ENCODE results near the gene PACSIN2.

Gene PACSIN2

GRCh38 chr22:42869888-42870480 lies 145.0 kb downstream of the PACSIN2 start:
- no peaks in the 10 kb centered on the region for H3K9me3 ChIP-seq (replicated peaks; ENCODE audit: insufficient read depth, low read length)
- H3K9me2 ChIP-seq (replicated peaks; ENCODE audit: insufficient read depth, low read length), result no peaks in the 10 kb centered on the region
- H3K4me3 ChIP-seq (ENCODE audit: low read length), result no peak overlapping the region
- no peaks in the 10 kb centered on the region for H3K4me1 ChIP-seq (ENCODE audit: low read length)
- no peak for TF ChIP-seq EZH2phosphoT487 (IDR thresholded peaks at IDR 0.05; ENCODE audit: low read length)
- no peak for TF ChIP-seq EZH2 (optimal IDR thresholded peaks at IDR 0.05; ENCODE audit: low read depth, low read length)
- no peak for TF ChIP-seq CTCF (IDR thresholded peaks at IDR 0.05; ENCODE audit: low read length)
- H3K9ac ChIP-seq (ENCODE audit: low read length), result no peak overlapping the region
- DNase-seq, result no peak
- no peaks in the 10 kb centered on the region for H3K79me2 ChIP-seq (ENCODE audit: low read length)
- no peak overlapping the region for H3K27ac ChIP-seq (ENCODE audit: low read length)
- H2AFZ ChIP-seq (ENCODE audit: low read length), result no peak overlapping the region
- H3K4me2 ChIP-seq (ENCODE audit: low read depth, low read length), result no peak overlapping the region
- H4K20me1 ChIP-seq (ENCODE audit: insufficient read depth, low read length), result no peaks in the 10 kb centered on the region
- no peaks in the 10 kb centered on the region for H3F3A ChIP-seq (ENCODE audit: insufficient read depth, low read length)
- H3K36me3 ChIP-seq (replicated peaks; ENCODE audit: insufficient read depth, low read length), result no peaks in the 10 kb centered on the region
- no peaks in the 10 kb centered on the region for H3K27me3 ChIP-seq (replicated peaks; ENCODE audit: insufficient read depth, low read length)

GRCh38 chr22:42869463-42869862 lies 145.5 kb downstream of the PACSIN2 start:
- no peak overlapping the region for H3K9ac ChIP-seq (ENCODE audit: low read length)
- H3K4me2 ChIP-seq (ENCODE audit: low read depth, low read length), result no peak overlapping the region
- H2AFZ ChIP-seq (ENCODE audit: low read length), result no peak overlapping the region
- H4K20me1 ChIP-seq (ENCODE audit: insufficient read depth, low read length), result no peaks in the 10 kb centered on the region
- H3K4me3 ChIP-seq (ENCODE audit: low read length), result no peak overlapping the region
- H3K9me2 ChIP-seq (replicated peaks; ENCODE audit: insufficient read depth, low read length), result no peaks in the 10 kb centered on the region
- no peak overlapping the region for H3K27ac ChIP-seq (ENCODE audit: low read length)
- no peaks in the 10 kb centered on the region for H3F3A ChIP-seq (ENCODE audit: insufficient read depth, low read length)
- TF ChIP-seq EZH2phosphoT487 (IDR thresholded peaks at IDR 0.05; ENCODE audit: low read length) (no peak), CTCF (IDR thresholded peaks at IDR 0.05; ENCODE audit: low read length) (no peak), EZH2 (optimal IDR thresholded peaks at IDR 0.05; ENCODE audit: low read depth, low read length) (no peak)
- no peaks in the 10 kb centered on the region for H3K27me3 ChIP-seq (replicated peaks; ENCODE audit: insufficient read depth, low read length)
- no peaks in the 10 kb centered on the region for H3K9me3 ChIP-seq (replicated peaks; ENCODE audit: insufficient read depth, low read length)
- H3K4me1 ChIP-seq (ENCODE audit: low read length), result no peaks in the 10 kb centered on the region
- H3K79me2 ChIP-seq (ENCODE audit: low read length), result no peaks in the 10 kb centered on the region
- H3K36me3 ChIP-seq (replicated peaks; ENCODE audit: insufficient read depth, low read length), result no peaks in the 10 kb centered on the region
- DNase-seq, result no peak

- Histone ChIP-seq H3K27me3 (replicated peaks; ENCODE audit: insufficient read depth, low read length) (no peaks in the 10 kb centered on the region), H3K9ac (ENCODE audit: low read length) (no peak overlapping the region), H3K4me1 (ENCODE audit: low read length) (no peaks in the 10 kb centered on the region), H3F3A (ENCODE audit: insufficient read depth, low read length) (no peaks in the 10 kb centered on the region), H3K4me2 (ENCODE audit: low read depth, low read length) (no peak overlapping the region), H3K9me2 (replicated peaks; ENCODE audit: insufficient read depth, low read length) (no peaks in the 10 kb centered on the region), H4K20me1 (ENCODE audit: insufficient read depth, low read length) (no peaks in the 10 kb centered on the region), H3K4me3 (ENCODE audit: low read length) (no peak overlapping the region), H3K79me2 (ENCODE audit: low read length) (no peaks in the 10 kb centered on the region), H3K36me3 (replicated peaks; ENCODE audit: insufficient read depth, low read length) (no peaks in the 10 kb centered on the region), H2AFZ (ENCODE audit: low read length) (no peak overlapping the region), H3K27ac (ENCODE audit: low read length) (no peak overlapping the region), H3K9me3 (replicated peaks; ENCODE audit: insufficient read depth, low read length) (no peaks in the 10 kb centered on the region)
- DNase-seq, result no peak
- TF ChIP-seq EZH2 (optimal IDR thresholded peaks at IDR 0.05; ENCODE audit: low read depth, low read length), result no peak
- no peak for TF ChIP-seq CTCF (IDR thresholded peaks at IDR 0.05; ENCODE audit: low read length)
- TF ChIP-seq EZH2phosphoT487 (IDR thresholded peaks at IDR 0.05; ENCODE audit: low read length), result no peak
These were observed 146.1 kb downstream of the PACSIN2 start for GRCh38 chr22:42868751-42869251.

Data from MM.1S (cell line).